Neuronal stem cell (in vitro differentiated cells): ENCODE results near the gene SMAD6.
"Not testable (repeated sequence)": the region's sequence is repeated elsewhere in the genome, so short reads cannot be mapped to it uniquely, and the experiment has no call there.

Experiments
- DNase-seq: peaks from one replicate; pipeline ENCODE4 v3.0.0-alpha.2; 2013; ENCODE audit warnings: low spot score
- H2AFZ ChIP-seq: one replicate; pipeline ENCODE4 v1.6.1; 2013; ENCODE audit warnings: mild to moderate bottlenecking, low read length, inconsistent platforms
- H2AK5ac ChIP-seq: 2 replicates; pipeline ENCODE4 v1.6.1; 2013; ENCODE audit warnings: low read depth, mild to moderate bottlenecking, inconsistent platforms, low read length, moderate library complexity, mixed read lengths
- H2BK120ac ChIP-seq: 2 replicates; pipeline ENCODE4 v1.6.1; 2013; ENCODE audit warnings: low read depth, mild to moderate bottlenecking, inconsistent platforms, low read length, moderate library complexity, mixed read lengths
- H2BK12ac ChIP-seq: one replicate; pipeline ENCODE4 v1.6.1; 2013; ENCODE audit warnings: low read length, inconsistent platforms
- H2BK15ac ChIP-seq: 2 replicates; pipeline ENCODE4 v1.6.1; 2013; ENCODE audit warnings: mild to moderate bottlenecking, low read length, inconsistent platforms, mixed read lengths
- H2BK5ac ChIP-seq: one replicate; pipeline ENCODE4 v1.6.1; 2013; ENCODE audit warnings: inconsistent platforms, mild to moderate bottlenecking, low read length, moderate library complexity
- H3K14ac ChIP-seq: one replicate; pipeline ENCODE4 v1.6.1; 2013; ENCODE audit warnings: low read length, inconsistent platforms
- H3K18ac ChIP-seq: 2 replicates; pipeline ENCODE4 v1.6.1; 2013; ENCODE audit warnings: low read length, inconsistent platforms
- H3K23ac ChIP-seq: 2 replicates; pipeline ENCODE4 v1.6.1; 2013; ENCODE audit warnings: low read depth, mild to moderate bottlenecking, mixed read lengths, low read length, inconsistent platforms; ENCODE audit not compliant: poor library complexity
- H3K27ac ChIP-seq: replicated peaks from 3 replicates; pipeline ENCODE4 v1.5.1; 2013; ENCODE audit warnings: low read length, inconsistent platforms
- H3K27me3 ChIP-seq, 3 experiments: 2 replicates each; pipeline ENCODE4 v1.6.1; 2013; ENCODE audit warnings: low read length in 3 of 3, mild to moderate bottlenecking in 2 of 3, inconsistent platforms in 1 of 3, low read depth in 1 of 3, mixed read lengths in 1 of 3, moderate library complexity in 1 of 3; ENCODE audit not compliant: control insufficient read depth in 3 of 3, insufficient read depth in 3 of 3
- H3K36me3 ChIP-seq, 2 donors: replicated peaks in 1 of 2; 2 replicates each; pipeline ENCODE4 v1.6.1; 2013; ENCODE audit warnings: low read length in 2 of 2; ENCODE audit not compliant: control insufficient read depth in 2 of 2, insufficient read depth in 2 of 2
- H3K4ac ChIP-seq: 2 replicates; pipeline ENCODE4 v1.6.1; 2013; ENCODE audit warnings: inconsistent platforms, mild to moderate bottlenecking, low read length, moderate library complexity
- H3K4me1 ChIP-seq, 2 donors: 1 replicate in 1 of 2; 2 replicates in 1 of 2; pipeline ENCODE4 v1.6.1; 2013; ENCODE audit warnings: low read length in 2 of 2, low read depth in 1 of 2; ENCODE audit not compliant: control insufficient read depth in 2 of 2, insufficient read depth in 1 of 2
- H3K4me2 ChIP-seq: one replicate; pipeline ENCODE4 v1.6.1; 2013; ENCODE audit warnings: mild to moderate bottlenecking, low read length, inconsistent platforms; ENCODE audit not compliant: insufficient read depth, poor library complexity, severe bottlenecking
- H3K4me3 ChIP-seq, 2 donors: 2 replicates each; pipeline ENCODE4 v1.5.1; 2013; ENCODE audit warnings: low read length in 2 of 2, mild to moderate bottlenecking in 2 of 2, inconsistent platforms in 1 of 2, moderate library complexity in 1 of 2
- H3K79me1 ChIP-seq: one replicate; pipeline ENCODE4 v1.6.1; 2013; ENCODE audit warnings: low read depth, mild to moderate bottlenecking, inconsistent platforms, low read length, moderate library complexity
- H3K9ac ChIP-seq: one replicate; pipeline ENCODE4 v1.6.1; 2013; ENCODE audit warnings: mild to moderate bottlenecking, low read depth, low read length, inconsistent platforms; ENCODE audit not compliant: poor library complexity
- H3K9me3 ChIP-seq, 2 donors: replicated peaks in 1 of 2; 2 replicates each; pipeline versions ENCODE3 to v1.6.1; 2013; ENCODE audit warnings: low read length in 2 of 2, mild to moderate bottlenecking in 2 of 2, inconsistent platforms in 1 of 2, low read depth in 1 of 2, mixed read lengths in 1 of 2, moderate library complexity in 1 of 2; ENCODE audit not compliant: control insufficient read depth in 2 of 2, insufficient read depth in 1 of 2
- H4K8ac ChIP-seq: one replicate; pipeline ENCODE4 v1.6.1; 2013; ENCODE audit warnings: low read depth, mild to moderate bottlenecking, inconsistent platforms, low read length, moderate library complexity
- H4K91ac ChIP-seq: one replicate; pipeline ENCODE4 v1.6.1; 2013; ENCODE audit warnings: low read length, low read depth, mild to moderate bottlenecking, inconsistent platforms; ENCODE audit not compliant: poor library complexity
- WGBS, 2 donors: extraction: QIAGEN DNeasy Blood & Tissue Kit; methylation state at CpG; one replicate each; pipeline ENCODE4 v1.1.7; 2013; ENCODE audit warnings: missing lambda C conversion rate in 2 of 2, mixed read lengths in 1 of 2; ENCODE audit not compliant: insufficient read length in 2 of 2, insufficient replicate concordance in 1 of 2; ENCODE audit errors: extremely low coverage in 2 of 2; 5-methylcytosine and 5-hydroxymethylcytosine counted together

The SMAD6 gene

GRCh38 chr15:66756295-66756694, 54.3 kb downstream of the SMAD6 start:
- no peak overlapping the region for H3K18ac ChIP-seq
- no peak overlapping the region for H2BK120ac ChIP-seq
- H3K79me1 ChIP-seq, result peaks cover 2% of the 10 kb centered on the region
- no peak overlapping the region for H3K4me3 ChIP-seq
- H3K27me3 ChIP-seq, result no peaks in the 10 kb centered on the region
- peaks cover 5 to 7% of the 10 kb centered on the region in 2 donors for H3K4me1 ChIP-seq
- H3K9me3 ChIP-seq, result peaks cover 10 to 20% of the 10 kb centered on the region in 2 donors
- no peak overlapping the region for H2BK15ac ChIP-seq
- no peak overlapping the region for H3K27ac ChIP-seq
- DNase-seq, result no peak
- no peak overlapping the region for H2BK12ac ChIP-seq
- H2AFZ ChIP-seq, result no peak overlapping the region
- H2AK5ac ChIP-seq, result no peak overlapping the region
- no CpG with 5 or more reads among the region's 6 CpGs for WGBS, 2 donors
- no peak overlapping the region for H4K8ac ChIP-seq
- H3K36me3 ChIP-seq, result no peaks in the 10 kb centered on the region
- H2BK5ac ChIP-seq, result no peak overlapping the region
- H4K91ac ChIP-seq, result no peak overlapping the region
- H3K14ac ChIP-seq, result no peak overlapping the region
- no peak overlapping the region for H3K9ac ChIP-seq
- no peak overlapping the region for H3K23ac ChIP-seq
- no peak overlapping the region for H3K4ac ChIP-seq
- no peak overlapping the region for H3K4me2 ChIP-seq

GRCh38 chr15:66757030-66757429, 55.0 kb downstream of the SMAD6 start:
- H2BK120ac ChIP-seq, result no peak overlapping the region
- H3K27ac ChIP-seq, result no peak overlapping the region
- no peak overlapping the region for H3K14ac ChIP-seq
- H3K79me1 ChIP-seq, result peaks cover 2% of the 10 kb centered on the region
- H3K27me3 ChIP-seq, result no peaks in the 10 kb centered on the region
- H3K4me3 ChIP-seq, result no peak overlapping the region
- H3K4ac ChIP-seq, result no peak overlapping the region
- no peak overlapping the region for H4K8ac ChIP-seq
- no peak overlapping the region for H2BK5ac ChIP-seq
- H2BK15ac ChIP-seq, result no peak overlapping the region
- no peak for DNase-seq
- no peak overlapping the region for H4K91ac ChIP-seq
- no peak overlapping the region for H2AK5ac ChIP-seq
- no peak overlapping the region for H2BK12ac ChIP-seq
- H3K4me2 ChIP-seq, result no peak overlapping the region
- no peak overlapping the region for H3K23ac ChIP-seq
- H3K9me3 ChIP-seq, result peaks cover 10 to 20% of the 10 kb centered on the region in 2 donors
- H3K9ac ChIP-seq, result no peak overlapping the region
- H3K18ac ChIP-seq, result peak overlapping the region; percentile 4
- no CpG with 5 or more reads among the region's 12 CpGs for WGBS, 2 donors
- peaks cover 8 to 9% of the 10 kb centered on the region in 2 donors for H3K4me1 ChIP-seq
- H2AFZ ChIP-seq, result no peak overlapping the region
- H3K36me3 ChIP-seq, result no peaks in the 10 kb centered on the region

GRCh38 chr15:66757521-66757920, 55.5 kb downstream of the SMAD6 start:
- no peak for DNase-seq
- Histone ChIP-seq H3K27ac (no peak overlapping the region), H4K8ac (no peak overlapping the region), H3K4me1 (peaks cover 8 to 9% of the 10 kb centered on the region in 2 donors), H2BK12ac (no peak overlapping the region), H3K4ac (no peak overlapping the region), H2BK5ac (no peak overlapping the region), H3K27me3 (no peaks in the 10 kb centered on the region), H3K23ac (no peak overlapping the region), H2AK5ac (no peak overlapping the region), H2AFZ (no peak overlapping the region), H3K14ac (no peak overlapping the region), H2BK15ac (no peak overlapping the region), H3K18ac (peak overlapping the region; percentile 4), H3K4me3 (no peak overlapping the region), H4K91ac (no peak overlapping the region), H3K79me1 (peaks cover 2% of the 10 kb centered on the region), H2BK120ac (no peak overlapping the region), H3K9ac (no peak overlapping the region), H3K4me2 (no peak overlapping the region), H3K36me3 (no peaks in the 10 kb centered on the region), H3K9me3 (peaks cover 10 to 20% of the 10 kb centered on the region in 2 donors)
- no CpG with 5 or more reads among the region's 11 CpGs for WGBS, 2 donors

GRCh38 chr15:66758217-66758616, 56.2 kb downstream of the SMAD6 start:
- not testable (repeated sequence) for H3K23ac ChIP-seq, H4K91ac ChIP-seq, H3K27me3 ChIP-seq, H2AK5ac ChIP-seq, H2BK120ac ChIP-seq, H3K36me3 ChIP-seq, H2AFZ ChIP-seq, H3K14ac ChIP-seq, H3K4me2 ChIP-seq, H3K4me3 ChIP-seq, H3K27ac ChIP-seq, H3K18ac ChIP-seq, H4K8ac ChIP-seq, H2BK5ac ChIP-seq, H3K9ac ChIP-seq, H2BK15ac ChIP-seq, DNase-seq, H2BK12ac ChIP-seq, H3K4me1 ChIP-seq, H3K79me1 ChIP-seq, H3K4ac ChIP-seq
- H3K9me3 ChIP-seq, result peaks cover 10 to 20% of the 10 kb centered on the region in 2 donors
- no CpG with 5 or more reads among the region's 6 CpGs for WGBS, 2 donors
